K562 (cell line): ENCODE results near the gene COQ9. TPM values are rescaled to one million over a fixed set of nuclear protein-coding genes. Genes with fewer than 3 reads are reported as not detected.

Source experiments
- ATAC-seq: fragments of 200-7000 bp; cut with Tn5 transposase; 3 replicates; pipeline ENCODE4 v1.9.1; 2020; ENCODE audit warnings: moderate library complexity
- BruUV-seq: library from RNA; stranded (reverse); fragments of 400-500 nt; replicated peaks from 2 replicates; lab custom pipeline; 2021; lab: Mats Ljungman, UMichigan
- CTCF ChIA-PET: fragments of 300-600 bp; formaldehyde crosslinking; extraction: SDS; loops from one replicate; lab custom pipeline; 2021; ENCODE audit warnings: low intra/inter-chr PET ratio; lab: Yijun Ruan, JAX
- POLR2A ChIA-PET: fragments of 300-600, 350-650 bp; sonication (Branson Sonifier 250); formaldehyde crosslinking; extraction: SDS; loops from one replicate; lab custom pipeline; 2021; ENCODE audit warnings: antibody characterized with exemption, inconsistent platforms; lab: Yijun Ruan, JAX
- DNase-seq, 4 experiments: peaks; one replicate each; pipeline versions ENCODE4 v3.0.0 to v3.0.0-alpha.2; 2011 to 2018; ENCODE audit warnings: low spot score in 3 of 4, mixed read lengths in 3 of 4; ENCODE audit errors: extremely low read depth in 1 of 4
- FAIRE-seq: peaks from 2 replicates; lab custom pipeline; 2011; peaks lifted over from hg19 to GRCh38; lab: Jason Lieb, UNC
- H2AFZ ChIP-seq: 2 replicates; pipeline ENCODE4 v1.6.0; 2011; ENCODE audit warnings: low read depth, low read length, control low read depth, inconsistent platforms
- H3K27ac ChIP-seq: fragments of 200-600 bp; 3 replicates; pipeline ENCODE4 v1.8.0; 2011; ENCODE audit warnings: low read depth, mild to moderate bottlenecking, control low read depth, inconsistent platforms, low read length, moderate library complexity, mixed read lengths; ENCODE audit errors: extremely low read depth
- H3K27me3 ChIP-seq, 2 experiments: fragments of 300-600 bp in 1 of 2; 2 replicates in 1 of 2; 3 replicates in 1 of 2; pipeline versions ENCODE4 v1.6.0 to v1.8.0; 2011; ENCODE audit warnings: inconsistent platforms in 2 of 2, low read length in 2 of 2, mild to moderate bottlenecking in 1 of 2, mixed read lengths in 1 of 2, moderate library complexity in 1 of 2; ENCODE audit not compliant: control insufficient read depth in 2 of 2, insufficient read depth in 2 of 2
- H3K36me3 ChIP-seq: fragments of 300-600 bp; 3 replicates; pipeline ENCODE4 v1.8.0; 2011; ENCODE audit warnings: mild to moderate bottlenecking, low read length, inconsistent platforms; ENCODE audit not compliant: control insufficient read depth, insufficient read depth
- H3K4me1 ChIP-seq, 2 experiments: fragments of 200-600 bp in 1 of 2; replicated peaks in 1 of 2; 2 replicates in 1 of 2; 3 replicates in 1 of 2; pipeline versions ENCODE4 v1.5.1 to v1.8.0; 2011; ENCODE audit warnings: inconsistent platforms in 2 of 2, low read length in 2 of 2, mild to moderate bottlenecking in 1 of 2, mixed read lengths in 1 of 2, moderate library complexity in 1 of 2; ENCODE audit not compliant: control insufficient read depth in 2 of 2, insufficient read depth in 2 of 2
- H3K4me2 ChIP-seq: 2 replicates; pipeline ENCODE4 v1.6.1; 2011; ENCODE audit warnings: low read length, control low read depth, inconsistent platforms, mixed read lengths; ENCODE audit not compliant: insufficient read depth
- H3K4me3 ChIP-seq: fragments of 200-600 bp; sonication (generic), shearing (Covaris generic); 2 replicates; pipeline ENCODE4 v1.5.1; 2016; ENCODE audit warnings: control low read depth, inconsistent platforms
- H3K79me2 ChIP-seq: fragments of 200-600 bp; 3 replicates; pipeline ENCODE4 v1.8.0; 2011; ENCODE audit warnings: low read length, inconsistent platforms; ENCODE audit not compliant: control insufficient read depth, insufficient read depth
- H3K9ac ChIP-seq, 2 experiments: 2 replicates each; pipeline versions ENCODE4 v1.6.0 to v1.6.1; 2011; ENCODE audit warnings: low read depth in 2 of 2, low read length in 2 of 2, control low read depth in 1 of 2, inconsistent platforms in 1 of 2, mild to moderate bottlenecking in 1 of 2, mixed read lengths in 1 of 2; ENCODE audit not compliant: insufficient read depth in 1 of 2
- H3K9me1 ChIP-seq: one replicate; pipeline ENCODE4 v1.6.0; 2011; ENCODE audit warnings: inconsistent platforms, mild to moderate bottlenecking, low read length, moderate library complexity; ENCODE audit not compliant: control insufficient read depth, insufficient read depth
- H3K9me3 ChIP-seq: replicated peaks from 2 replicates; pipeline ENCODE4 v1.5.1; 2011; ENCODE audit warnings: low read depth, low read length, inconsistent platforms; ENCODE audit not compliant: control insufficient read depth, insufficient read depth
- H4K20me1 ChIP-seq: replicated peaks from 2 replicates; pipeline ENCODE4 v1.6.1; 2011; ENCODE audit warnings: low read length, inconsistent platforms, mixed read lengths; ENCODE audit not compliant: control insufficient read depth, insufficient read depth
- CREM ChIP-seq: IDR thresholded peaks from 2 replicates; pipeline ENCODE4 v1.6.1; 2014; ENCODE audit warnings: antibody characterized with exemption, low read depth
- CSDE1 ChIP-seq, 2 experiments: fragments of 450-650 bp; IDR thresholded peaks; 2 replicates each; pipeline ENCODE4 v1.6.1; 2016; ENCODE audit warnings: mild to moderate bottlenecking in 1 of 2
- MAZ ChIP-seq, 2 experiments: fragments of 450-650 bp in 1 of 2; sonication (generic) in 1 of 2; formaldehyde crosslinking; IDR thresholded peaks in 1 of 2; conservative IDR thresholded peaks in 1 of 2; 2 replicates each; pipeline versions ENCODE4 v1.4.0 to v1.5.0; 2020; ENCODE audit warnings: mild to moderate bottlenecking in 1 of 2, missing genetic modification reagents in 1 of 2
- PRPF4 ChIP-seq: fragments of 200-400 bp; formaldehyde crosslinking; IDR thresholded peaks from one replicate; pipeline ENCODE4 v1.6.1; 2017; ENCODE audit warnings: low read length, low read depth, mild to moderate bottlenecking; ENCODE audit not compliant: insufficient read depth, poor library complexity, severe bottlenecking
- SAP30 ChIP-seq: fragments of 200-600 bp; sonication (generic); IDR thresholded peaks from 2 replicates; pipeline ENCODE4 v1.6.1; 2012; ENCODE audit warnings: borderline replicate concordance, low read depth, mild to moderate bottlenecking, moderate library complexity, low read length, control low read depth, inconsistent platforms; ENCODE audit not compliant: insufficient read depth, poor library complexity, severe bottlenecking
- SMARCA4 ChIP-seq: fragments of 450-650 bp; IDR thresholded peaks from 2 replicates; pipeline ENCODE4 v1.6.1; 2016
- SRF ChIP-seq, 2 experiments: fragments of 250-450, 450-650 bp in 1 of 2; sonication (Bioruptor Pico) in 1 of 2; sonication (generic) in 1 of 2; formaldehyde crosslinking; IDR thresholded peaks; 2 replicates each; pipeline versions ENCODE4 v1.5.0 to v1.5.1; 2020 to 2022; ENCODE audit warnings: mild to moderate bottlenecking in 1 of 2, missing genetic modification reagents in 1 of 2
- WGBS: fragments of 100-300 bp; shearing (Covaris generic); methylation state at CpG from one replicate; pipeline ENCODE4 v1.1.6; 2016; ENCODE audit warnings: low coverage, mixed read lengths; ENCODE audit not compliant: insufficient coverage; ENCODE audit errors: missing lambda C conversion rate; 5-methylcytosine and 5-hydroxymethylcytosine counted together
- in situ Hi-C: fragments of 300-500 bp; cut with MboI; formaldehyde crosslinking; loops from 4 replicates; pipeline ENCODE4 v1.15.0; 2018; ENCODE audit warnings: inconsistent platforms, mixed read lengths
- intact Hi-C: fragments of 100-400 bp; cut with micrococcal nuclease; formaldehyde crosslinking; loops from 2 replicates; pipeline ENCODE4 v1.14.2; 2022
- polyA plus RNA-seq, 8 experiments: library from polyadenylated mRNA; depleted of rRNA in 4 of 8; stranded (reverse) in 5 of 8; unstranded in 3 of 8; fragments of >200 nt; fragmentation: Nextera tagmentation in 2 of 8; fragmentation: Illumina TruSeq in 1 of 8; extraction: Ambion mirVana in 2 of 8; extraction: Trizol in 1 of 8; gene quantifications; 2 replicates each; pipeline versions ENCODE4 v1.2.1 to v1.2.3, GENCODE V29; 2011 to 2014; ENCODE audit warnings: inconsistent platforms in 1 of 8, missing spikeins in 1 of 8
- total RNA-seq, 7 experiments: library from RNA; depleted of rRNA in 6 of 7; stranded (reverse); fragments of >200 nt in 6 of 7; fragmentation: Illumina TruSeq in 2 of 7; extraction: Trizol in 2 of 7; gene quantifications; 2 replicates each; pipeline versions ENCODE4 v1.2.1 to v1.2.3, GENCODE V29; 2011 to 2021; ENCODE audit warnings: low replicate concordance in 1 of 7
- TF ChIP-seq, protein P1 (sequence below), 2 experiments: IDR thresholded peaks; 2 replicates each; pipeline ENCODE4 v1.6.1; 2012; ENCODE audit warnings: improper control_type of control experiment in 2 of 2, low read depth in 2 of 2, low read length in 2 of 2, borderline replicate concordance in 1 of 2
- TF ChIP-seq, protein P2 (sequence below): fragments of 450-650 bp; formaldehyde crosslinking; IDR thresholded peaks from 2 replicates; pipeline ENCODE4 v1.4.0; 2020; ENCODE audit warnings: mild to moderate bottlenecking, moderate library complexity
- TF ChIP-seq, protein P3 (sequence below): sonication (generic); formaldehyde crosslinking; IDR thresholded peaks from 2 replicates; pipeline ENCODE4 v1.9.0; 2022; ENCODE audit warnings: mild to moderate bottlenecking, missing genetic modification reagents
- TF ChIP-seq, protein P4 (sequence below), 3 experiments: IDR thresholded peaks in 2 of 3; conservative IDR thresholded peaks in 1 of 3; 2 replicates each; pipeline ENCODE4 v1.5.1; 2011 to 2012; ENCODE audit warnings: low read length in 3 of 3, mild to moderate bottlenecking in 3 of 3, control low read depth in 2 of 3, improper control_type of control experiment in 1 of 3, inconsistent platforms in 1 of 3, low read depth in 1 of 3, mixed read lengths in 1 of 3, moderate library complexity in 1 of 3; ENCODE audit not compliant: insufficient read depth in 2 of 3

The COQ9 gene
- total and polyA plus RNA-seq, 9 of the 15 experiments (the other 6 are each of a cell fraction or from before 2014, with no cell fraction given): 35.0 to 139 (median 71.4) TPM

GRCh38 chr16:57475711-57476339, 28.5 kb downstream of the COQ9 start:
- H3K9ac ChIP-seq: peak overlapping the region; percentile 4 to 45; a peak in 2 of 4 replicates
- H3K79me2 ChIP-seq: no peaks in the 10 kb centered on the region
- WGBS: 5% methylated on average over 11 of the region's 12 CpGs
- no peaks in the 10 kb centered on the region for H3K9me3 ChIP-seq
- intact Hi-C loops: loop anchor here (1.0 kb wide), 1 partner anchor 43 kb away; no protein-coding TSS in a partner anchor
- no peak overlapping the region for H3K27ac ChIP-seq
- peak overlapping the region; percentile 64 for H3K4me2 ChIP-seq
- in situ Hi-C loops: loop anchor here (5.0 kb wide), 1 partner anchor 41 kb away; no protein-coding TSS in a partner anchor
- H3K4me3 ChIP-seq: no peak overlapping the region
- DNase-seq (peak; percentile 88 to 92 (median 91)), FAIRE-seq (peak; percentile 92), ATAC-seq (peak; percentile 96)
- ChIA-PET CTCF (interaction anchor here (0.6 to 2.0 kb wide), 2 partner anchors 44 to 143 kb away, joined by 4 to 21 read pairs; no protein-coding TSS in a partner anchor), POLR2A (interaction anchor here (1.0 kb wide), 1 partner anchor 181 kb away, joined by 3 read pairs; no protein-coding TSS in a partner anchor)
- H2AFZ ChIP-seq: peak overlapping the region; percentile 74
- H4K20me1 ChIP-seq: 0 out of 2 replicates have a peak, but pooled peaks cover under 1% of the 10 kb centered on the region
- peaks cover 21 to 46% of the 10 kb centered on the region in 2 experiments for H3K4me1 ChIP-seq
- BruUV-seq: no TSS peak
- H3K27me3 ChIP-seq: no peaks in the 10 kb centered on the region
- H3K9me1 ChIP-seq: no peaks in the 10 kb centered on the region
- H3K36me3 ChIP-seq: peaks cover 31% of the 10 kb centered on the region
- peak; percentile 35; the same call in 1 of the 2 replicates for TF ChIP-seq CREM
- TF ChIP-seq SRF (CRISPR knock-in tag; IDR thresholded peaks at IDR 0.05): peak in 1 of 2 experiments; percentile 94; a peak in 1 of 4 replicates
- TF ChIP-seq PRPF4: no peak
- TF ChIP-seq SMARCA4: peak; percentile 60
- peak; percentile 42 to 91; a peak in 3 of 4 replicates for TF ChIP-seq MAZ (CRISPR knock-in tag; conservative IDR thresholded peaks at IDR 0.05 in 1 of 2, IDR thresholded peaks at IDR 0.05 in 1 of 2)
- TF ChIP-seq, protein P1, sequence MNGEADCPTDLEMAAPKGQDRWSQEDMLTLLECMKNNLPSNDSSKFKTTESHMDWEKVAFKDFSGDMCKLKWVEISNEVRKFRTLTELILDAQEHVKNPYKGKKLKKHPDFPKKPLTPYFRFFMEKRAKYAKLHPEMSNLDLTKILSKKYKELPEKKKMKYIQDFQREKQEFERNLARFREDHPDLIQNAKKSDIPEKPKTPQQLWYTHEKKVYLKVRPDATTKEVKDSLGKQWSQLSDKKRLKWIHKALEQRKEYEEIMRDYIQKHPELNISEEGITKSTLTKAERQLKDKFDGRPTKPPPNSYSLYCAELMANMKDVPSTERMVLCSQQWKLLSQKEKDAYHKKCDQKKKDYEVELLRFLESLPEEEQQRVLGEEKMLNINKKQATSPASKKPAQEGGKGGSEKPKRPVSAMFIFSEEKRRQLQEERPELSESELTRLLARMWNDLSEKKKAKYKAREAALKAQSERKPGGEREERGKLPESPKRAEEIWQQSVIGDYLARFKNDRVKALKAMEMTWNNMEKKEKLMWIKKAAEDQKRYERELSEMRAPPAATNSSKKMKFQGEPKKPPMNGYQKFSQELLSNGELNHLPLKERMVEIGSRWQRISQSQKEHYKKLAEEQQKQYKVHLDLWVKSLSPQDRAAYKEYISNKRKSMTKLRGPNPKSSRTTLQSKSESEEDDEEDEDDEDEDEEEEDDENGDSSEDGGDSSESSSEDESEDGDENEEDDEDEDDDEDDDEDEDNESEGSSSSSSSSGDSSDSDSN (IDR thresholded peaks at IDR 0.05; ENCODE audit: borderline replicate concordance in 1 of 2, low read depth in 2 of 2, low read length in 2 of 2): peak in 1 of 2 experiments; percentile 81; a peak in 1 of 4 replicates
- no peak for TF ChIP-seq CSDE1 (IDR thresholded peaks at IDR 0.05)
- TF ChIP-seq, protein P2, sequence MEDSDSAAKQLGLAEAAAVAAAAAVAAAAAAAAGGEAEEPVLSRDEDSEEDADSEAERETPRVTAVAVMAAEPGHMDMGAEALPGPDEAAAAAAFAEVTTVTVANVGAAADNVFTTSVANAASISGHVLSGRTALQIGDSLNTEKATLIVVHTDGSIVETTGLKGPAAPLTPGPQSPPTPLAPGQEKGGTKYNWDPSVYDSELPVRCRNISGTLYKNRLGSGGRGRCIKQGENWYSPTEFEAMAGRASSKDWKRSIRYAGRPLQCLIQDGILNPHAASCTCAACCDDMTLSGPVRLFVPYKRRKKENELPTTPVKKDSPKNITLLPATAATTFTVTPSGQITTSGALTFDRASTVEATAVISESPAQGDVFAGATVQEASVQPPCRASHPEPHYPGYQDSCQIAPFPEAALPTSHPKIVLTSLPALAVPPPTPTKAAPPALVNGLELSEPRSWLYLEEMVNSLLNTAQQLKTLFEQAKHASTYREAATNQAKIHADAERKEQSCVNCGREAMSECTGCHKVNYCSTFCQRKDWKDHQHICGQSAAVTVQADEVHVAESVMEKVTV (CRISPR knock-in tag): 0 out of 2 replicates have a peak, but pooled peaks have one; percentile 13
- no peak for TF ChIP-seq SAP30
- TF ChIP-seq, protein P3, sequence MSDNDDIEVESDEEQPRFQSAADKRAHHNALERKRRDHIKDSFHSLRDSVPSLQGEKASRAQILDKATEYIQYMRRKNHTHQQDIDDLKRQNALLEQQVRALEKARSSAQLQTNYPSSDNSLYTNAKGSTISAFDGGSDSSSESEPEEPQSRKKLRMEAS (CRISPR knock-in tag): 0 out of 2 replicates have a peak, but pooled peaks have one; percentile 16
- TF ChIP-seq, protein P4, sequence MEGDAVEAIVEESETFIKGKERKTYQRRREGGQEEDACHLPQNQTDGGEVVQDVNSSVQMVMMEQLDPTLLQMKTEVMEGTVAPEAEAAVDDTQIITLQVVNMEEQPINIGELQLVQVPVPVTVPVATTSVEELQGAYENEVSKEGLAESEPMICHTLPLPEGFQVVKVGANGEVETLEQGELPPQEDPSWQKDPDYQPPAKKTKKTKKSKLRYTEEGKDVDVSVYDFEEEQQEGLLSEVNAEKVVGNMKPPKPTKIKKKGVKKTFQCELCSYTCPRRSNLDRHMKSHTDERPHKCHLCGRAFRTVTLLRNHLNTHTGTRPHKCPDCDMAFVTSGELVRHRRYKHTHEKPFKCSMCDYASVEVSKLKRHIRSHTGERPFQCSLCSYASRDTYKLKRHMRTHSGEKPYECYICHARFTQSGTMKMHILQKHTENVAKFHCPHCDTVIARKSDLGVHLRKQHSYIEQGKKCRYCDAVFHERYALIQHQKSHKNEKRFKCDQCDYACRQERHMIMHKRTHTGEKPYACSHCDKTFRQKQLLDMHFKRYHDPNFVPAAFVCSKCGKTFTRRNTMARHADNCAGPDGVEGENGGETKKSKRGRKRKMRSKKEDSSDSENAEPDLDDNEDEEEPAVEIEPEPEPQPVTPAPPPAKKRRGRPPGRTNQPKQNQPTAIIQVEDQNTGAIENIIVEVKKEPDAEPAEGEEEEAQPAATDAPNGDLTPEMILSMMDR (IDR thresholded peaks at IDR 0.05 in 2 of 3, conservative IDR thresholded peaks at IDR 0.05 in 1 of 3; ENCODE audit: insufficient read depth in 2 of 3, low read depth in 1 of 3, low read length in 3 of 3): peak; percentile 84 to 88 (median 88)
